OCI-LY3 (cell line): ENCODE data around the gene TIMM44.
A peak's percentile ranks its signal among the peaks of the same experiment; 100 is the strongest.

Source experiments
- H2AFZ ChIP-seq: fragments of 200-600, 300-600 bp; shearing (Covaris generic); 2 replicates; pipeline ENCODE4 v1.6.0; 2014; ENCODE audit warnings: antibody characterized with exemption, low read depth, low read length
- H3K27ac ChIP-seq: fragments of 200-600, 300-600 bp; sonication (generic); 2 replicates; pipeline ENCODE4 v1.5.1; 2014; ENCODE audit warnings: mild to moderate bottlenecking, low read length, moderate library complexity, mixed read lengths
- H3K27me3 ChIP-seq: fragments of 200-600, 300-600 bp; sonication (generic); 2 replicates; pipeline ENCODE4 v1.6.1; 2014; ENCODE audit warnings: low read depth, low read length, mixed read lengths
- H3K36me3 ChIP-seq: fragments of 200-600, 300-600 bp; sonication (generic); replicated peaks from 2 replicates; pipeline ENCODE3; 2014; ENCODE audit warnings: low read depth, low read length, mixed read lengths
- H3K4me1 ChIP-seq: fragments of 300-600, 200-600 bp; sonication (generic); 2 replicates; pipeline ENCODE4 v1.6.1; 2014; ENCODE audit warnings: low read length, mixed read lengths
- H3K4me2 ChIP-seq: fragments of 200-600, 300-600 bp; sonication (generic); 2 replicates; pipeline ENCODE4 v1.6.1; 2014; ENCODE audit warnings: low read length, mixed read lengths
- H3K4me3 ChIP-seq: fragments of 300-600, 200-600 bp; sonication (generic); 2 replicates; pipeline ENCODE4 v1.5.1; 2014; ENCODE audit warnings: antibody characterized with exemption, mild to moderate bottlenecking, low read length, moderate library complexity
- H3K79me2 ChIP-seq: fragments of 300-600, 200-600 bp; shearing (Covaris generic); 2 replicates; pipeline ENCODE4 v1.6.1; 2014; ENCODE audit warnings: mild to moderate bottlenecking, low read length, mixed read lengths
- H3K9ac ChIP-seq: fragments of 300-600, 200-600 bp; shearing (Covaris generic); 2 replicates; pipeline ENCODE4 v1.6.0; 2014; ENCODE audit warnings: mild to moderate bottlenecking, low read length, moderate library complexity
- H3K9me3 ChIP-seq: fragments of 200-600, 300-600 bp; shearing (Covaris generic); 2 replicates; pipeline ENCODE4 v1.6.1; 2014; ENCODE audit warnings: low read length, mixed read lengths; ENCODE audit not compliant: insufficient read depth
- H4K20me1 ChIP-seq: fragments of 200-600, 300-600 bp; sonication (generic); 2 replicates; pipeline ENCODE4 v1.6.1; 2016; ENCODE audit warnings: low read length, mixed read lengths; ENCODE audit not compliant: insufficient read depth
- EZH2phosphoT487 ChIP-seq: fragments of 200-600 bp; shearing (Covaris generic); IDR thresholded peaks from 2 replicates; pipeline ENCODE4 v1.6.1; 2018; ENCODE audit warnings: antibody characterized with exemption, mixed run types, low read depth
- TF ChIP-seq, protein P1 (sequence below): fragments of 200-600, 300-600 bp; sonication (generic); IDR thresholded peaks from 2 replicates; pipeline ENCODE4 v1.5.1; 2014; ENCODE audit warnings: antibody characterized with exemption, low read length, low read depth

The TIMM44 gene

GRCh38 chr19:7928741-7929701 is 14.4 kb downstream of the TIMM44 start:
- no peaks in the 10 kb centered on the region for H3K9me3 ChIP-seq
- no peak overlapping the region for H3K9ac ChIP-seq
- no peaks in the 10 kb centered on the region for H3K79me2 ChIP-seq
- H3K4me2 ChIP-seq = no peak overlapping the region
- peaks cover 46% of the 10 kb centered on the region for H3K36me3 ChIP-seq
- H4K20me1 ChIP-seq = 0 out of 2 replicates have a peak, but pooled peaks cover 3% of the 10 kb centered on the region
- H2AFZ ChIP-seq = no peak overlapping the region
- no peak overlapping the region for H3K4me3 ChIP-seq
- H3K27ac ChIP-seq = no peak overlapping the region
- no peaks in the 10 kb centered on the region for H3K4me1 ChIP-seq
- no peaks in the 10 kb centered on the region for H3K27me3 ChIP-seq
- TF ChIP-seq EZH2phosphoT487 = no peak
- TF ChIP-seq, protein P1, sequence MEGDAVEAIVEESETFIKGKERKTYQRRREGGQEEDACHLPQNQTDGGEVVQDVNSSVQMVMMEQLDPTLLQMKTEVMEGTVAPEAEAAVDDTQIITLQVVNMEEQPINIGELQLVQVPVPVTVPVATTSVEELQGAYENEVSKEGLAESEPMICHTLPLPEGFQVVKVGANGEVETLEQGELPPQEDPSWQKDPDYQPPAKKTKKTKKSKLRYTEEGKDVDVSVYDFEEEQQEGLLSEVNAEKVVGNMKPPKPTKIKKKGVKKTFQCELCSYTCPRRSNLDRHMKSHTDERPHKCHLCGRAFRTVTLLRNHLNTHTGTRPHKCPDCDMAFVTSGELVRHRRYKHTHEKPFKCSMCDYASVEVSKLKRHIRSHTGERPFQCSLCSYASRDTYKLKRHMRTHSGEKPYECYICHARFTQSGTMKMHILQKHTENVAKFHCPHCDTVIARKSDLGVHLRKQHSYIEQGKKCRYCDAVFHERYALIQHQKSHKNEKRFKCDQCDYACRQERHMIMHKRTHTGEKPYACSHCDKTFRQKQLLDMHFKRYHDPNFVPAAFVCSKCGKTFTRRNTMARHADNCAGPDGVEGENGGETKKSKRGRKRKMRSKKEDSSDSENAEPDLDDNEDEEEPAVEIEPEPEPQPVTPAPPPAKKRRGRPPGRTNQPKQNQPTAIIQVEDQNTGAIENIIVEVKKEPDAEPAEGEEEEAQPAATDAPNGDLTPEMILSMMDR = peak; percentile 43

DNA sequence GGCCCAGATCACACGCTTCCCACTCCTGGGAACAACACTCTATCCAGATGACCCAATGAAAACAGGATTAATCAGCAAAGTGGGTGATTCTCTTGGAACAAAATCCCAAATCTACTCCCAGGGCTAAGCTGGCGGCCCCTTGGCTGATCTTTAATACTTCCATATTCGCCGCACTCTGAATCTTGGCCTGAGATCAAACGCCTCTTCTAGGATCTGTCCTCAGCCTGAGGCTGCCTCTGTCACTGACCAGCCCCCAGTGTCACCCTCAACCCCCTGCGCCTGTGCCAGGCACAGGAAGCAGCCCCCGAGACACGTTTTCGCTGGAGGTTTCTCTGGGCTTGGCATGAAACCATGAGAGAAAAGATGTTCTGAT is 15.1 kb downstream of the TIMM44 start:
- Histone ChIP-seq H4K20me1 (0 out of 2 replicates have a peak, but pooled peaks cover under 1% of the 10 kb centered on the region), H3K9ac (no peak overlapping the region), H3K27ac (no peak overlapping the region), H3K79me2 (no peaks in the 10 kb centered on the region), H2AFZ (no peak overlapping the region), H3K9me3 (no peaks in the 10 kb centered on the region), H3K4me3 (no peak overlapping the region), H3K36me3 (peaks cover 39% of the 10 kb centered on the region), H3K4me2 (no peak overlapping the region), H3K4me1 (no peaks in the 10 kb centered on the region), H3K27me3 (no peaks in the 10 kb centered on the region)
- no peak for TF ChIP-seq EZH2phosphoT487
- TF ChIP-seq, protein P1 = no peak

GRCh38 chr19:7927605-7928333 is 15.7 kb downstream of the TIMM44 start:
- H3K79me2 ChIP-seq = no peaks in the 10 kb centered on the region
- no peaks in the 10 kb centered on the region for H3K9me3 ChIP-seq
- no peaks in the 10 kb centered on the region for H3K4me1 ChIP-seq
- H2AFZ ChIP-seq = no peak overlapping the region
- no peak for TF ChIP-seq EZH2phosphoT487
- TF ChIP-seq, protein P1 = no peak
- no peaks in the 10 kb centered on the region for H3K27me3 ChIP-seq
- H3K36me3 ChIP-seq = peaks cover 36% of the 10 kb centered on the region
- no peaks in the 10 kb centered on the region for H4K20me1 ChIP-seq
- H3K27ac ChIP-seq = no peak overlapping the region
- H3K4me3 ChIP-seq = no peak overlapping the region
- H3K9ac ChIP-seq = no peak overlapping the region
- no peak overlapping the region for H3K4me2 ChIP-seq
